ENCODE results near the gene CSDE1.

DNA sequence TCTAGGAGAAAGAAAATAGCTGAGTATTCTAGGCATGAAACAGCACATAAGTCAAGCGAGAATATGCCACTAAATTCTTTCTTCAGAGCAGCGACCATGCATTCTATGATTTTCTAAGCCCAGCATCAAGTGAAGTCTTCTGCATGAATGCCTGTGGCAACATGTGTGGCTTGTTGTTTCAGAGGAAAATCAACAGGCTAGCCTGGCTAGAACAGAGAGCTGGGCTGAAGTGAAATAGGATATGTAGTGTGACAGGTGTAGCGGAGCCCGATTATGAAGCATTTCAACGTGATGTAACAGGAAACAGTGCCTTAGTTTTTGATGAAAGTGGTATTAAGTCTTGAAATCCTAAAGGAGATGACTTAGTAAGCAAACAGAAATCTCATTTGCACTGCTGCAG lies 7.0 kb downstream of the CSDE1 start:
- TF ChIP-seq EZH2 (IDR thresholded peaks at IDR 0.05): no peak
- TF ChIP-seq POLR2AphosphoS5 (IDR thresholded peaks at IDR 0.05; ENCODE audit: borderline replicate concordance, low read depth, low read length): no peak

Measured in SK-N-MC (cell line).